Psoas muscle (tissue), 8 donors: ENCODE results near the gene ZNG1B. TPM values are rescaled to one million over a fixed set of nuclear protein-coding genes. Genes with fewer than 3 reads are reported as not detected.
A peak's percentile ranks its signal among the peaks of the same experiment; 100 is the strongest.
"Not testable (repeated sequence)": the region's sequence is repeated elsewhere in the genome, so short reads cannot be mapped to it uniquely, and the experiment has no call there.

Experiments
- ATAC-seq, 4 donors: fragments of 200-7000 bp; cut with Tn5 transposase; one replicate each; pipeline ENCODE4 v1.9.1; 2020; ENCODE audit warnings: moderate library complexity in 3 of 4, mild to moderate bottlenecking in 2 of 4
- DNase-seq, 2 donors: peaks; one replicate each; pipeline ENCODE4 v3.0.0-alpha.2; 2020
- H3K27ac ChIP-seq: fragments of 200-600 bp; one replicate; pipeline ENCODE4 v1.8.0; 2022
- H3K27me3 ChIP-seq, 3 donors: fragments of 200-600 bp in 1 of 3; one replicate each; pipeline versions ENCODE4 v1.6.1 to v1.8.0; 2013 to 2022; ENCODE audit warnings: low read length in 2 of 3, mild to moderate bottlenecking in 2 of 3, moderate library complexity in 1 of 3; ENCODE audit not compliant: insufficient read depth in 3 of 3
- H3K36me3 ChIP-seq, 2 donors: fragments of 200-600 bp in 1 of 2; one replicate each; pipeline versions ENCODE4 v1.6.1 to v1.8.0; 2013 to 2022; ENCODE audit warnings: low read depth in 1 of 2, mild to moderate bottlenecking in 1 of 2, moderate library complexity in 1 of 2; ENCODE audit not compliant: insufficient read depth in 1 of 2
- H3K4me1 ChIP-seq: fragments of 200-600 bp; one replicate; pipeline ENCODE4 v1.8.0; 2022
- H3K4me3 ChIP-seq: fragments of 200-600 bp; one replicate; pipeline ENCODE4 v1.8.0; 2022; ENCODE audit warnings: mild to moderate bottlenecking
- H3K9me3 ChIP-seq: fragments of 200-600 bp; one replicate; pipeline ENCODE4 v1.8.0; 2022
- WGBS, 3 donors: extraction: QIAGEN DNeasy Blood & Tissue Kit; methylation state at CpG; one replicate each; pipeline versions ENCODE4 v1.1.6 to v1.1.7; 2013; 5-methylcytosine and 5-hydroxymethylcytosine counted together
- intact Hi-C, 2 donors: fragments of 100-400 bp; cut with DNase I; formaldehyde crosslinking; loops; one replicate each; pipeline versions ENCODE4 v1.11.0 to v1.14.2; 2022
- polyA plus RNA-seq, 3 donors: library from polyadenylated mRNA; stranded (reverse); fragments of 200-250 nt; gene quantifications; one replicate each; pipeline ENCODE4 v1.2.3, GENCODE V29; 2013
- total RNA-seq, 4 donors: library from RNA; stranded (reverse); fragmentation: NEBNext Ultra II Directional in 2 of 4; extraction: Animal tissue kit (Norgen Biotek cat#: 25700) in 2 of 4; gene quantifications; one replicate each; pipeline versions ENCODE4 v1.2.1 to v1.2.4, GENCODE V29; 2021 to 2023
- donor health status: healthy with polysubstance abuse.
- donor health status: DM: no; HTN: no; CAD: no; lungs with moderate emphysema.
- donor health status: Bipolar disorder and iron deficiency.
- donor health status: healthy.
- donor health status: DM: yes; HTN: yes; CAD: no.
- donor health status: DM: no; HTN: no; CAD: no.
- donor health status: DM: no; HTN: no; CAD: no.
- donor health status: DM: yes; HTN: yes; CAD: no.

ZNG1B gene
- total and polyA plus RNA-seq, 7 donors = 18.9 to 63.2 (median 27.0) TPM

DNA sequence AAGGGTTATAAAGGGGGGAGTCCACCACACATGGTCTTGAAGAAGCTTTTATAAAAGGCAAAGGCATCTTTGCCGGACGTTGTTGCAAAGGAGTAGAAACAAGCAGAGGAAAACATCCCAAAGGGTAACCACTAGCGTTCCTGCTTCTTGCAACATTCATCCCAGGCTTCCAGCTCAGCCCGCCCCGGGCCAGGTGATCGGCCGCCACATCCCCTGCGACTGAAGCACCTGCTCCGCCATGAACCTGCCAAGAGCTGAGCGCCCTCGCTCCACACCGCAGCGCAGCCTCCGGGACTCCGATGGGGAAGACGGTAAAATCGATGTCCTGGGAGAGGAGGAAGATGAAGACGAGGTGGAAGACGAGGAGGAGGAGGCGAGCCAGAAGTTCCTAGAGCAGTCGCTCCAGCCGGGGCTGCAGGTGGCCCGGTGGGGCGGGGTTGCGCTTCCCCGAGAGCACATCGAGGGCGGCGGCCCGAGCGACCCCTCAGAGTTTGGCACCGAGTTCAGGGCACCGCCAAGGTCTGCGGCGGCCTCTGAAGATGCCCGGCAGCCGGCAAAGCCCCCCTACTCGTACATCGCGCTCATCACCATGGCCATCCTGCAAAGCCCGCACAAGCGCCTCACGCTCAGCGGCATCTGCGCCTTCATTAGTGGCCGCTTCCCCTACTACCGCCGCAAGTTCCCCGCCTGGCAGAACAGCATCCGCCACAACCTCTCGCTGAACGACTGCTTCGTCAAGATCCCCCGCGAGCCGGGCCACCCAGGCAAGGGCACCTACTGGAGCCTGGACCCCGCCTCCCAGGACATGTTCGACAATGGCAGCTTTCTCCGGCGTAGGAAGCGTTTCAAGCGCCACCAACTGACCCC is 61.8 kb downstream of the ZNG1B start:
- DNase-seq, intact Hi-C loops, ATAC-seq, H3K27ac ChIP-seq, H3K36me3 ChIP-seq, H3K4me1 ChIP-seq, H3K9me3 ChIP-seq, H3K4me3 ChIP-seq: not testable (repeated sequence)
- 10 to 12% (median 10%) methylated on average over 15 to 60 of the region's 62 CpGs for WGBS, 3 donors
- peaks cover 0 to 23% (median 17%) of the 10 kb centered on the region in 3 donors for H3K27me3 ChIP-seq

DNA sequence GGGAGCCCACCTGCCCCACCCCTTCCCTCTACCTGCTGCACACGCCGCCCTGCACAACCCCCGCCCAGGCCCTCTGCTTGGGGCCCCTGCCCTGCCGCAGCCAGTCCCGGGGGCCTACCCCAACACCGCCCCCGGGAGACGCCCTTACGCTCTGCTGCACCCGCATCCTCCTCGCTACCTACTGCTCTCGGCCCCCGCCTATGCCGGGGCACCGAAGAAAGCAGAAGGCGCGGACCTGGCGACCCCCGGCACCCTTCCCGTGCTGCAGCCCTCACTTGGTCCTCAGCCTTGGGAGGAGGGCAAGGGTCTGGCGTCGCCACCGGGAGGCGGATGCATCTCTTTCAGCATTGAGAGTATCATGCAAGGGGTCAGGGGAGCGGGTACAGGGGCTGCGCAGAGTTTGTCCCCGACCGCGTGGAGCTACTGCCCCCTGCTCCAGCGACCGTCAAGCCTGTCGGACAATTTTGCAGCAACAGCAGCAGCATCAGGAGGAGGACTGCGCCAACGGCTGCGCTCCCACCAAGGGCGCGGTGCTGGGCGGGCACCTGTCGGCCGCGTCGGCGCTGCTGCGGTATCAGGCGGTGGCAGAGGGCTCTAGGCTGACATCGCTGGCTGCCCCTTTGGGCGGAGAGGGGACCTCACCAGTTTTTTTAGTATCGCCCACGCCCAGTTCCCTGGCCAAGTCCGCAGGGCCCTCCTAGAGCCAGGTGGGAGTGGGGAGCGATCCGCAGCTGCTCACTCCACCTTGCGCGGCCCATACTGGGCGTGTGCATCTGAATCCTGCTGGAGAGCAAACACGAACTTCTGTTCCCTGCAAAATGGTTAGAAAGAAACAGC is 62.6 kb downstream of the ZNG1B start:
- DNase-seq, H3K36me3 ChIP-seq, H3K4me3 ChIP-seq, H3K4me1 ChIP-seq, intact Hi-C loops, H3K27ac ChIP-seq, H3K9me3 ChIP-seq, ATAC-seq: not testable (repeated sequence)
- H3K27me3 ChIP-seq = peaks cover 0 to 26% (median 18%) of the 10 kb centered on the region in 3 donors
- 6 to 8% methylated on average over 35 to 48 of the region's 56 CpGs; no CpG with 5 or more reads in 1 of the 3 donors for WGBS, 3 donors

DNA sequence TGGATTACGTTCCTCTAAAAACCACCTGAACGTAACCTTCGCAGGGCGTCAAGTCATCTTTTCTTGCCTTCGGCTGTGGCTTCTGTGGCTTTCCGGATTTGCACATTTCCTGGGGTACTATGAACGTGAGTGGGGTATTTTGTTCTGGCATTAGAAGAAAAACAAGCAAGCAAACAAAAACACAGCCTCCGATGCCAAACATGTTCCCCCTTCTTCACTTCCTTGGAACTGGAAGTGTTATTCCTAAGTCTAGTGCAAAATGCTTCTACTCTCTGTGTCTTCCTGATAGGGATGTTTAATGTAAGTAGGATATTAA is 63.2 kb downstream of the ZNG1B start:
- H3K9me3 ChIP-seq, ATAC-seq, DNase-seq, H3K36me3 ChIP-seq, intact Hi-C loops, H3K27ac ChIP-seq, H3K4me1 ChIP-seq, H3K4me3 ChIP-seq: not testable (repeated sequence)
- peaks cover 0 to 31% (median 18%) of the 10 kb centered on the region in 3 donors for H3K27me3 ChIP-seq
- WGBS, 3 donors = 39 to 57% (median 40%) methylated on average over 1 to 8 of the region's 8 CpGs

DNA sequence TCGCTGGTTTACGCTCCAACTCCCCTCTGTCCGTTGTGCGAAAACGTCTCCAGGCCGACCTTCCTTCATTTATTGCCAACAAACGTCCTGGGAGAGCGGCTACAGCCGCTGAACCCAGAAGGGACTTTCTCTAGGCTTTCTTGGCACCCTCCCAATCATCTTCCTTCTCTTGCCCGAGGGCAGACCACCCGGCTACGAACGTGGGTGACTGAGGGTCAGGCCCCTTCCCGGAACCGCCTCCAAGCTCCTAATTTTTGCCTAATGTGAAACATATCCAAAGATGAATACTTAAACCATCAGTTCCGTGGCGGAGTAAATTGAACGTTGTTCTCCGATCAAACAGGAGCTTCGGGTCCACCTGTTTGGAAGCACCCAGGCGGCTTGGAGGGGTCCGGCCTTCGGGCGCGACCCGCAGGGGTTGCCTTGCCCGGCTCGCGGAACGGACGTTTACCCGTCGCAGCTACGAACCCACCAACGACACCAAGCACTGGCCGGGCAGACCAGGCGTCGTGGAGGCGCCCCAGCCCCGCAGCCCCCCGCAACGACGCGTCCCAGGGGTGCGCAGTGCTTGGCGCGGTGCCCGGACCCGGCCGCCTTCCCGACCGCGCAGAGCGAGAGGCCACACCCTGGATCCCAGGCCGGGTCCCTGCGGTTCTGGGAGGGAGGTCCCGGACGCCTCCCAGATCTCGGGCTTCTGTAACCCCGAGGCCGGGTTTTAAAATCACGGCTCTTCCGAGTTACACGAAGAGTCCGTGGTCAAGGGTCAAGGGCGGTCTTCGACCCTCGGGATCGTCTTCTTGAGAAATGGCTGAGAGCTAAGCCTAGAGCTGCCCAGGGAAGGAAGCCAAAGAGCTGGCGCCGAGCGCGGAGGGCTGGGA is 65.0 kb downstream of the ZNG1B start:
- H3K9me3 ChIP-seq, H3K36me3 ChIP-seq, H3K4me1 ChIP-seq, intact Hi-C loops, H3K27ac ChIP-seq: not testable (repeated sequence)
- ATAC-seq (peak; percentile 16 to 56 (median 32)), DNase-seq (peak in 1 of 2 donors; percentile 9)
- Histone ChIP-seq H3K27me3 (peaks cover 0 to 37% (median 18%) of the 10 kb centered on the region in 3 donors), H3K4me3 (peak overlapping the region; percentile 67)
- WGBS, 3 donors = 0 to 4% (median 4%) methylated on average over 20 to 73 of the region's 73 CpGs

DNA sequence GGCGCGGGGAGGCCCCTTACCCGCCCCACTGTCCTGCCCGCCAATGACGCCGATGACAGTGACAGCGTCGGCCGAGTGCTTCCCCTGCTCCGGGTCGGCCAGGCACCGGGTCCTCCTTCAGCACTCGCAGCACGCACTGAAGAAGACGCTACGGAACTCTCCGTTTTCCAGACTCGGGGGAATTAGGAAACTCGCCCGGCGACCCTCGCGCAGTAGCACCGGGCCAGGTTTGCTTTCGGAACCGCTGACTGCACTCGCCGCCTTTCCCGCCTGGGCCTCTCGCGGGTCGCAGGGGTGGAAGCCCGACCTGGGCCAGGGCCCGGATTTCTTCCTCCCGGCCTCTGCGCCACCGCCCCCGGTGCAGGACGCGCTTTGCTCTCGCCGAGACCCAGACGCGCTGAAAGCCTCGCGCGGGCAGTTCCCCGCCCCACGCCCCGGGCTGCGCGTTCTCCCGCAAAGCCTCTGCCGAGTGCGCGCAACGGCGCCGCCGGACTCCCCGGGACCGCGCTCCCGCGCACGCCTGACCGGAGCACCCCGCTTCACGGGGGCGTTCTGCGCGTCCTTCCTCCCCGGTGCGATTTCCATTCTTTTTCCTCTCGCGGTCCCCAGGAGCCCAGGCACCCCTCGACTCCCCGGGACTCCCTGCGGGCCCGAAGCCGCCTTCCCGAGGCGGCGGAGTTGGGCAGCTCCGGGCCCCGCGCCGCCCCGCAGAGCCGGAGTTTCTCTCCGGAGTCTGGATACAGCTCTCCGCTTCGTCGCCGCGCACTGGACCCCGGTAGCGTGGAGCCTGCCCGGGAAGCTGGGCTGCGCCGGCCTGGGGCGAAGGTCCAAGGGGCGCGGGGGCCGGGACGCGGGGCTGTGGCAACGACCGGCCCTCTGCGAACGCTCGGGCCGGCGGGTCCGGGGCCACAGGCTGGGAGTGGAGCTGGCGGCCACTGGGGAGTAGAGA is 65.9 kb downstream of the ZNG1B start:
- H3K9me3 ChIP-seq, H3K27ac ChIP-seq, intact Hi-C loops, H3K36me3 ChIP-seq, H3K4me1 ChIP-seq: not testable (repeated sequence)
- Histone ChIP-seq H3K27me3 (peaks cover 0 to 41% (median 18%) of the 10 kb centered on the region in 3 donors), H3K4me3 (peak overlapping the region; percentile 67)
- ATAC-seq (peak; percentile 59 to 81 (median 74)), DNase-seq (peak; percentile 25 to 60)
- 1% methylated on average over 76 to 115 of the region's 116 CpGs; no CpG with 5 or more reads in 1 of the 3 donors for WGBS, 3 donors

DNA sequence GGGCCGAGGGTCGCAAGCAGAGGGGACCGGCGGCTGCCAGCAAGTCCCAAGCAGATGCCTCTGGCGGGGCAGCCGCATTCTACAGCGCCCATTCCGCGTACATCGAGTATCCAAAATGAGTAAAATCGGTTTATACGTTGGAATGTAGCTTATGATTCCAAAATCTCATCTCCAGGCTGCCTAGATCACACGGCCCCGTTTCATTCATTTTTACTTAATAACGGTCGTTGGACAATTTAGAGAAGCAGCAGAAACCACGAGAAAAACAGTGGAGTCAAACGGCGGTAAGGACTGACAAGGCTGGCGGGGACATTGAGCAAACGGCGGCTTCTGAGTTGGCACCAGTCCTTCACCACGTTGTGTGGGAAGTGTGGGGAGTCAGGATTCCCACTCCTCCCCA is 66.6 kb downstream of the ZNG1B start:
- 7 to 11% (median 10%) methylated on average over 7 to 23 of the region's 23 CpGs for WGBS, 3 donors
- not testable (repeated sequence) for DNase-seq

DNA sequence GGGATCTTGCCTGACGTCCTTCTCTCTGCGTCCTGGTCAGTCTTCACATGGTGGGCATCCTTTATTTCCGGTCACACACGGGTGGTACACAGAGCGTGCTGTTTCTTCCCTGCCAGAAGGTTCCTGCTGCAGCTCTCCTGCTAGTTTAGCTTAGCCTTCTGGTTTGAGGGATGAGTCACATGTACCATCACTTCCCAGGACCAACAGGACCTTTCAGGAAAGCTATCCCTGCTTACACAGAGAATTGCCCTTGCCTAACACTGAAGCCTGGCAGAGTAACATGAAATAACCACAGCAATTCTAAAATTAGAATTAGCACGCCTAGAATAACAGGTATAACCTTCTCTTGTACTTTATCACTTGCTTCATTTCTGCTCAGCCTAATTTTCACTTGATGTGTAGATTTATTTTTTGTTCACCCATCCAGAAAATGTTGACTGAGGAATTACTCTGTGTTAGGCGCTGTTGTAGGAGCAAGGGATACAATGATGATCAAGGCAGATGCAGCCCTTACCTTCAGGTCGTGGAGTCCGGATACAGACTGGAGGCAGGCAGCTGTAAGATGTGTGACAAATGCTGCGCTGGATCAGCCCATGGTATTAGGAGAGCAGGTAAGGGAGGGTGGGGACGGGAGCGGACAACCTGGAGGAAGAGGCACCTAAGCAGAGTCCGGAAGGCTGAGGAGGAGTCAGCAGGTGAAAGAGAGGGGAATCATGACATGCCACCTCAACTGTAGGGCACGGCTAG is 70.1 kb downstream of the ZNG1B start:
- H3K36me3 ChIP-seq, H3K4me1 ChIP-seq, H3K9me3 ChIP-seq, intact Hi-C loops, H3K4me3 ChIP-seq, DNase-seq, H3K27ac ChIP-seq: not testable (repeated sequence)
- peaks cover 0 to 45% (median 12%) of the 10 kb centered on the region in 3 donors for H3K27me3 ChIP-seq
- WGBS, 3 donors = 14 to 34% (median 20%) methylated on average over 11 to 12 of the region's 14 CpGs
- ATAC-seq = peak in 1 of 4 donors; percentile 60

More for the DNA sequence above, 66.6 kb downstream of the ZNG1B start:
- intact Hi-C loops, H3K27ac ChIP-seq, H3K4me1 ChIP-seq, ATAC-seq, H3K9me3 ChIP-seq, H3K36me3 ChIP-seq: not testable (repeated sequence)
- H3K27me3 ChIP-seq = peaks cover 0 to 46% (median 18%) of the 10 kb centered on the region in 3 donors
- peak overlapping the region; percentile 67 for H3K4me3 ChIP-seq

DNA sequence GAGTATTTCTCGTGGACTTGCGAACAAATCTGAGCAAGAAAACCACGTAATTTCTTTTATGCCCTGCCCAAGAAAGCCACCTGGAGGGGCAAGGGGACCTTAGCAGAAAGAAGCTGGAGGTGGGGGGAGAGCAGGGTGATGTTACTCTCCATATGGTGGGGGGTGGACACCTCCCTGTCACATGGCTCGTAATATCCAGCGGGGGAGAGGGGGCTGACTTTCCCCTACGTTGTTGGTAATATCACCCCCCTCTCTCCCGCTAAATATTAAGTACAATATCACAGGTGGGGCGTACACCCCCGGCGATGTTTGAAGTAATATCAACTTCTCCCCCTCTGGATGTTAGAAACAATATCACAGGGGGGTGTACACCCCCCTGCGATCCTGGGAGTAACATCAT is 70.7 kb downstream of the ZNG1B start:
- WGBS, 3 donors = 37 to 53% (median 39%) methylated on average over 9 to 11 of the region's 11 CpGs
- DNase-seq, intact Hi-C loops, ATAC-seq, H3K27ac ChIP-seq, H3K9me3 ChIP-seq, H3K4me1 ChIP-seq, H3K36me3 ChIP-seq, H3K4me3 ChIP-seq: not testable (repeated sequence)
- peaks cover 0 to 40% (median 8%) of the 10 kb centered on the region in 3 donors for H3K27me3 ChIP-seq

DNA sequence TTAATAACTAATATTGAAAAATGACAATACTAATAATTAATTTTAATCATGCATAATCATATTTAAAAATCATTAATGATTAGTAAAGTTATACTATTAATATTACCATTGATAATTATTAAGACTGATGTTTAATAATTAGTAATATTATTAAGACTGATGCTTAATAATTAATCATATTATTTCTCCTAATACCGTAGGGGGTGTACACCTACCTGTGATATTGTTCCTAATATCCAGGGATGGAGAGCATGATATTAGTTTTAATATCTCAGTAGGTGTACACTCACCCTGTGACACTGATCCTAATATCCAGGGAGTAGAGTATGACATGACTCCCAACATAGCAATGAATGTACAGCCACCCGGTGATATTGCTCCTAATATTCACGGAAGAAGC is 73.4 kb downstream of the ZNG1B start:
- WGBS, 3 donors = 68 to 72% methylated on average over 2 of the region's 3 CpGs; no CpG with 5 or more reads in 1 of the 3 donors
- H3K4me1 ChIP-seq, intact Hi-C loops, ATAC-seq, H3K27ac ChIP-seq, DNase-seq, H3K4me3 ChIP-seq, H3K36me3 ChIP-seq, H3K9me3 ChIP-seq: not testable (repeated sequence)
- peaks cover 0 to 24% (median 0%) of the 10 kb centered on the region in 3 donors for H3K27me3 ChIP-seq
